Measurements from ENCODE around the gene UQCC3.
"Not testable (repeated sequence)": the region's sequence is repeated elsewhere in the genome, so short reads cannot be mapped to it uniquely, and the experiment has no call there.

UQCC3 gene, protein sequence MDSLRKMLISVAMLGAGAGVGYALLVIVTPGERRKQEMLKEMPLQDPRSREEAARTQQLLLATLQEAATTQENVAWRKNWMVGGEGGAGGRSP

DNA sequence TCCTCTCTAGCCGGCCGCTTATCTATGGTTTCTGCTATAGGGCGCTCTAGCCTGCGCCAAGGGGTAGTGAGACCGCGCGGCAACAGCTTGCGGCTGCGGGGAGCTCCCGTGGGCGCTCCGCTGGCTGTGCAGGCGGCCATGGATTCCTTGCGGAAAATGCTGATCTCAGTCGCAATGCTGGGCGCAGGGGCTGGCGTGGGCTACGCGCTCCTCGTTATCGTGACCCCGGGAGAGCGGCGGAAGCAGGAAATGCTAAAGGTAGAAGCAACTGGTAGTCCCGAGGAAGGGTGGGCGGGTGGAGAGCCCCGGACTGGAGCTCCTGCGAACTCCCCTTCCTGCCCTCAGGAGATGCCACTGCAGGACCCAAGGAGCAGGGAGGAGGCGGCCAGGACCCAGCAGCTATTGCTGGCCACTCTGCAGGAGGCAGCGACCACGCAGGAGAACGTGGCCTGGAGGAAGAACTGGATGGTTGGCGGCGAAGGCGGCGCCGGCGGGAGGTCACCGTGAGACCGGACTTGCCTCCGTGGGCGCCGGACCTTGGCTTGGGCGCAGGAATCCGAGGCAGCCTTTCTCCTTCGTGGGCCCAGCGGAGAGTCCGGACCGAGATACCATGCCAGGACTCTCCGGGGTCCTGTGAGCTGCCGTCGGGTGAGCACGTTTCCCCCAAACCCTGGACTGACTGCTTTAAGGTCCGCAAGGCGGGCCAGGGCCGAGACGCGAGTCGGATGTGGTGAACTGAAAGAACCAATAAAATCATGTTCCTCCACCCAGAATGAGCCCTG lies at the start of gene UQCC3, which contains the start of gene LBHD1:
TSS of gene UQCC3 (plus strand) at position 66 of the 782 bp plus-strand sequence. CDS start at position 139, 73 bp downstream.
TSS of gene LBHD1 (minus strand) at position 660 of the 782 bp plus-strand sequence. CDS start 2,236 bp downstream, outside the sequence.
- DNase-seq (ENCODE audit: low read depth, low spot score): peak; percentile 53

DNA sequence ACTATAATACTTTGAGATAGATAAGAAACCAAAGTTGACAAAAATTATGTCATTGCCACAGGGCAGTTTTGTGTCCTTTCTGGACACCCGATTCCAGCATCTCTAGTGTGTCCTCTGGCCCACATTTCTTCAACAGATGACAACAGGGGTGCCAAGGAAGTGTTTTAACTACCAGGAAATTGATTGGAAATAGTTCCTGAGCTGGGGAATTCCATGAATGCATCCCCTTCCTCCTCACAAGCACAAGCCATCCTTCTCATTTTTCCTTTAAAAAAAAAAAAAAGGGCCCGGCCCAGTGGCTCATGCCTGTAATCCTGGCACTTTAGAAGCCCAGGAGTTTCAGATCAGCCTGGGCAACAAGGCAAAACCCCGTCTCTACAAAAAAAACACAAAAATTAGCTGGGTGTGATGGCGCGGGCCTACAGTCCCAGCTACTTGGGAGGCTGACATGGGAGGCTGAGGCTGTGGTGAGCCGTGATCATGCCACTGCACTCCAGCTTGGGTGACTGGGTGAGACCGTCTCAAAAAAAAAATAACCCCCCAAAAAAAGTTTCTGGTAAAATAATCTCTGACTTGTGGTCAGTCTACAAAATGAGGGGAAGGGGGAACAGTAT lies 48.9 kb upstream of the UQCC3 start:
- no peak for DNase-seq (ENCODE audit: low read depth, low spot score)

DNA sequence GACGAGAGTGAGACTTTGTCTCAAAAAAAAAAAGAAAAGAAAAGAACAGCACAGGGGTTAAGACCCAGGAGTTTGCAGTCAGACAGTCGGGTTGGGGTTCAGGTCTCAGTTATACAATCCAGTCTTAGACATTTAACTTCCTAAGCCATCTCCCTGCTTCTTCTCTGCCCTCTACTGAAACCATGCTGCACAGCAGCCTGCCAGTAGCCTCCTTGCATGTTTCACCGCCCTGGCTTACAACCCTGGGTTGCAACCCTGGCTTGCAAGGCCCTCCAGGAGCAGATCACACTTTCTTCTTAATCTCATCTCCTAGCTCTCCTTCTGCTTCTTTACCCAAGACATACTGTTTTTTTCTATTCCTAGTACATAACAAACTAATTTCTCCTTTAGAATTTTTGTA lies 43.8 kb upstream of the UQCC3 start:
- no peak for DNase-seq (ENCODE audit: low read depth, low spot score)

DNA sequence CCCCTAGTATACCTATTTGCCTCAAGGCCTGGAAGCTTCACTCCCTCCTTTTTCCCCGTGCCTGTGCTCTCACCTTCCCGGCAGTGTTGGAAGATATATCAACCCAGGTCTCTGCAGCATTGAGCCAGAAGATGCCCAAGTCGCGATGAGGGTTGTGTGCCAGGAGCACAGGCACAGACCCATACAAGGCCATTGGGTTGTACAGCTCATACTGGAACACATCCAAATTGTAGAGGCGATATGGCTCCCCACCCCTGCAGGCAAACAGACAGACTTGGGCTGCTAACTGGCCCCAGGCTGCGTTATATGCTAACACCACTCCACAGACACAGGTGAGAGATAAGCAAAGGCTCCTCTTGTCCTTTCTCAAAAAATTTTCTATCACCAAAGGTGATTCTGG lies 39.0 kb upstream of the UQCC3 start:
- no peak for DNase-seq (ENCODE audit: low read depth, low spot score)

DNA sequence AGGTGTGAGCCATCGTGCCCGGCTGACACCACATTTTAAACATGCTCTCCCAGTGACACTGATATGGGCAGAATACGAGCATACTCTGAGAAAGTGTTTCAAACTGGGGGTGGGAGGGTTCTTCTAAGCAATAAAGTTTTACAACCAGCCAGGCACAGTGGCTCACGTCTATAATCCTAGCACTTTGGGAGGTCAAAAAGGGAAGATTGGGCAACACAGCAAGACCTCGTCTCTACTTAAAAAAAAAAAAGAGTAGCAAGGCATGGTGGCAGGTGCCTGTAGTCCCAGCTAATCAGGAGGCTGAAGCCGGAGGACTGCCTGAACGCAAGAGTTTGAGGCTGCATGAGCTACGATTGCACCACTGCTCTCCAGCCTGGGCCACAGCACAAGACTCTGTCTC lies 27.3 kb upstream of the UQCC3 start:
- DNase-seq (ENCODE audit: low read depth, low spot score): no peak

DNA sequence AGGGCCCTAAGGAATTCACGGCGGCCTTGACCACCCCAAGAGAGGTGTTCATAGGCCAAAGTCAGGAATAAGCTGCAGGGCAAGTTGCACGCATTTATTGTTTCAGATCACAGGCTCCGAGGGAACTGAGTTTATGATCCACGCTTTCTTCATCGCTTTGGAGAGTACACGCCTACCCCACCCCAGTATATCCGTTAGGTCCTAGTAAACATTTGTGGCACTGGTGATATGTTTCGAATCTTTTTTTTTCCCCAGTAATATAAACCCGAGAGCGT lies 25.9 kb upstream of the UQCC3 start:
- no peak for DNase-seq (ENCODE audit: low read depth, low spot score)

DNA sequence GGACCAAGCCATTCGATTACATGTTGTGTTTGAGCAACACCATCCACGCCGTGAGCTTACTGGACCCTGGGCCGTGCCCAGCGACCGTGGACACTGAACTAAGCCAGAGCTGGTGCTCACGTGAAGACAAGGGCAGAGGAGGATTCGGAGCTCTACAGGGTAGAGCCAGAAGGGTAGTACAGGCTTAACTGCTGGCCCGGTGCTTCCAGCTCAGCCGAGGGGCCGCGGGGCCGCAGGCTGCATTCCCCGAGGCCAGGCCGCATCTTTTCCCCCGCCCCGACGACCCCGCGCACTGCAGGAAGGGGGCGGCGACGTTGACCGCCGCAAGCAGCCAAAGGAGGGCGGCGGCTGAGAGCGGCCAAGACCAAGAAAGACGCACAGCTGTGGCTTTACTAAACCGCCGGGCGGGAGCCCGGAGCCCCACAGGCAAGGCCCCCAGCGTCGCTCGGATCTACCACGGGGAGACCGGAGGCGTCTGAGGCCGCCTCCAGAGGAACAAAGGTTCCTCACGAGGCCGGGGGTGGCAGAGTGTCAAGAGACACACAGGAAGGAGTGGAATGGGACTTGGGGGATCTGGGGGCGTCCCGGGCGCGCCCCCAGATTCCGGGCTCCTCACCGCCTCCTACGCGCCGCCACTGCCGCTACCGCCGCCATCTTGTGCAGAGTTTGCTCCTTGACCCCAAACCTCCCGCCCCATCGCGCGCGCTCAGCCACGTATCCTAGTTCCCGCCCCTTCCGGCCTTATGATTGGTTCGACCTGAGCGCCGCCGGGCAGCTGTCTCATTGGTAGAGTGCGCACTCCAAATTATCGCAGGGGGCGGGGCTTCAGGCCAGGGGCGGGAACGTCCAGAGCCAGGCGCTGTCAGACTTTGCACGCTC lies 25.3 kb upstream of the UQCC3 start, which contains the start of gene GANAB:
TSS of gene GANAB (minus strand) at position 668 of the 879 bp plus-strand sequence. CDS start at position 654, 14 bp downstream.
- DNase-seq (ENCODE audit: low read depth, low spot score): peak; percentile 92

DNA sequence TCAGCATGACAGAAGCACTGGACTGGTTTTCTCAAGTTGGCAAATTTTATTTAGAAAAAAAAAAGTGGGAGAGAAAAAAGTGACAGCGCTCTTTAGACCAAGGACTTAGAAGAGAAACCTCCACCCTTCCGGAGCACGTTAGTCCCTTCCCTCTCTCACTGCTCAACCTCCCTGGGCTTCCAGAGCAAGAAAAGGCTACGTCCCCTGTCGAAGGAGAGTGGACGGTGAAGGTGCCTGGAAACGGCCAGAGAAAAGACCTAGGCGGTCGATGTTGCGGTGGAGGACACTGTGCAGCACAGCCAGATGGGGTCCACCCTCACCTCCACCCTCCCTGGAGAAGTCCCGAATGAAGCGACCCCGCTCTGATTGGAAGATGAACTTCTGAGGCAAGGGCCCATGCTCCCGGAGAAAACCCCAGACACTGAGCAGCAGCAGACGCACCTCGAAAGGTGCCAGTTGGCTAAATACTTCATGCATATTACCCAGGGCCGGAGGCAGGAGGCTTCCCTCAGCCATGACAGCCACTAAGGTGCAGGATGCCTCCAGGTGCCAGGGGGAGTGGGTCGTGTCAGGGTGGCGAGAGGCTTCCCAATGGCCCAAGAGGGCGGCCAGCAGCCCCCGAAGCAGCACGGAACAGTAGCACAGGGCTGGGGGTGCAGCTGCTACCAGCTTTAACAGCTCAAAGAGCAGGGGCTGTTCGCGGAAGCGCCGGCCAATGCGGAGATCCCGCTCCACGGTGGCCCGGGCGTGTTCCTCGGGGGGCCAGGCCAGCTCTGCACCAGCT lies 24.5 kb upstream of the UQCC3 start:
- DNase-seq (ENCODE audit: low read depth, low spot score): no peak

DNA sequence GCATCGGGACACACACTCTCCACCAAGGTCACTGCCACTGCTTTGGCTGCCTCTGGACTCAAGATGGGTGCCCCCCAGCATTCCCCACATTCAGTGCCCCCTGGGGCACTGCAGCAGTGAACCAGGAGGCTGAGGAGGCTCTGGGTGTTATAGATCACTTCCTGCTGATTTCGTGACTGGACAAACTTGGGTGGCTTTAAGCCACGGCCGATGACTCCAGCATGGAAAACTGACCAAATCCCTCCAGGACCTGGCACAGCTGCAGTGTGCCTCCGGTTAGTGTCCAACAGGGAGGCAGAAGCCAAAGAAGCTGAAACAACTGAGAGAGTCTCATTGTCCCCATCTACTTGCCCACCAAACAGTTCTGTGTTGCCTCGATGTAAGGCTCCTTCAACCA lies 23.9 kb upstream of the UQCC3 start:
- no peak for DNase-seq (ENCODE audit: low read depth, low spot score)

DNA sequence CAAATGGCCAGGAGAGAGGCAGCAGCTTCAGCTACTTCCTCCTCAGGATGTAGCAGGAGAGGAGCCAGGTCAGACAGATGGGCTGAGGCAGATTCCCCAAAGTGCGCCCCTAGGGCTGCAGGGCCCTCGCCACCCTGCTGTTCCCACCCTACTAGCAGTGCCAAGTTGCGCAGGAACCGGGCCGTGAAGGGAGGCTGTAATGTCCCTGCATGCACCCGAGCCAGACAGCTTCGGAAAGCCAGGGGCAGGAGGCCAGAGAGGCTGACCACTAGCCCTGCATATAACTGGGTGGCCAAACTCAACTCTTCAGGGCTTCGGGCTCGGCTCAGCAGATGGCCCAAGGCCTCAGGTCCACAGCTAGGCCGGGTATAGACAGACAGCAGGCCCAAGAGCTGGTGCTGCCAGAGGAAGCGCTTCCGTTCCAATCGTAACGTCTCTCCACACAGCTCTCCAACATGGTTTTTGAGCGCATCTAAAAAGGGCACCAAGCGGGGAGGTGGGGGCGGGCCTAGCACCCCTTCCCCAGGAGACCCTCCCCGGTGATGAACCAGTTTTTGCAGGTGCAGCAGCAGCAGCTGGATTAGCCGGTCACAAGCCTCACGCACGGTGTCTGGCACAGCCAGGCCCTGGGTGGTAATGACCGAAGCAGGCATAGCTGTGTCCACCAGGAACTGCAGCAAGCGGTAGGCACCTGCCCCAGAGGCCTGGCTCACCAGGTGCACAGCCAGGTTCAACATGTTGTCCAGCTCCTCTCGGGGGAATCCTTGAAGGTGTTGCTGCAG lies 23.1 kb upstream of the UQCC3 start:
- no peak for DNase-seq (ENCODE audit: low read depth, low spot score)

DNA sequence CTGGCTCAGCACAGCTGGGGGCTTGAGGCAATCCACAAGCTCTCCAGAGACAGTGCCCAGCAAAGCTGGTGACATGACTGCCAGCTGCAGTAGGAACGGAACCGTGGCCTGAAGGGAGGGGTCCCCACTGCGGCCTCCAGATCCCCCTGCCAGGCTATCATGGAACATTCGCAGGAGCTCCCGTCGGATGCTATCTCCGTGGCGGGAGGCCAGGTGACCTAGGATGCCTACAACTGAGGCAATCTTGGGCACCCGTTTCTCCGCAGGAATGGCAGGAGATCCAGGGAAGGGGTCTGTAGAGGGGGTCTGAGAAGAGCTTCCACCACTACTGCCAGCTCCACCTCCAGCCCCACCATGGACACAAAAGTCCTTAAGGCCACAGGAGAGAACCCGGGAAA lies 22.5 kb upstream of the UQCC3 start:
- DNase-seq (ENCODE audit: low read depth, low spot score): no peak

DNA sequence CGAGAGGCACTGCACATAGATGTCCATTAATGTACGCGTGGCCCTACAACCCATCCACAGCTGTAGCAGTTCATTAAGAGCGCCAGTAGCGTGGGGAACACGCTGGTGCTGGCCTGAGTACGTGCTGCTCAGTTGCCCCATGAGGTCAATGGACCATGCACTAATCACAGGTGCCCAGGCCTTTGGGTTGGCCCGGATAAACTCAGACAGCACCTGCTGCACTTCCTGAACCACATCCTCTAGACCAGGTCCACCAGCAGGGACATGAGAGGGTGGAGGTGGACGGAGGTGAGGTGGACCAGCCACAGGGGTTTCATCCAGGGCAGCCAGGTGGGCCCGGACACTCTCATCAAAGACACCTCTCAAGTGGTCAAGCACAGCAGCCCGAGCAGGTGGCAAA lies 22.0 kb upstream of the UQCC3 start:
- no peak for DNase-seq (ENCODE audit: low read depth, low spot score)

DNA sequence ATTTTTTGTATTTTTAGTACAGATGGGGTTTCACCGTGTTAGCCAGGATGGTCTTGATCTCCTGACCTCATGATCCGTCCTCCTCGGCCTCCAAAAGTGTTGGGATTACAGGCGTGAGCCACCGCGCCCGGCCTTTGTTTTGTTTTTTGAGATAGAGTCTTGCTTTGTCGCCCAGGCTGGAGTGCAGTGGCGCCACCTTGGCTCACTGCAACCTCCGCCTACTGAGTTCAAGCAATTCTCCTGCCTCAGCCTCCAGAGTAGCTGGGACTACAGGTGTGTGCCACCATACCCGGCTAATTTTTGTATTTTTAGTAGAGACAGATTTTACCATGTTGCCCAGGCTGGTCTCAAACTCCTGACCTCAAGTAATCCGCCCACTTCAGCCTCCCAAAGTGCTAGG lies 21.2 kb upstream of the UQCC3 start:
- DNase-seq (ENCODE audit: low read depth, low spot score): not testable (repeated sequence)

DNA sequence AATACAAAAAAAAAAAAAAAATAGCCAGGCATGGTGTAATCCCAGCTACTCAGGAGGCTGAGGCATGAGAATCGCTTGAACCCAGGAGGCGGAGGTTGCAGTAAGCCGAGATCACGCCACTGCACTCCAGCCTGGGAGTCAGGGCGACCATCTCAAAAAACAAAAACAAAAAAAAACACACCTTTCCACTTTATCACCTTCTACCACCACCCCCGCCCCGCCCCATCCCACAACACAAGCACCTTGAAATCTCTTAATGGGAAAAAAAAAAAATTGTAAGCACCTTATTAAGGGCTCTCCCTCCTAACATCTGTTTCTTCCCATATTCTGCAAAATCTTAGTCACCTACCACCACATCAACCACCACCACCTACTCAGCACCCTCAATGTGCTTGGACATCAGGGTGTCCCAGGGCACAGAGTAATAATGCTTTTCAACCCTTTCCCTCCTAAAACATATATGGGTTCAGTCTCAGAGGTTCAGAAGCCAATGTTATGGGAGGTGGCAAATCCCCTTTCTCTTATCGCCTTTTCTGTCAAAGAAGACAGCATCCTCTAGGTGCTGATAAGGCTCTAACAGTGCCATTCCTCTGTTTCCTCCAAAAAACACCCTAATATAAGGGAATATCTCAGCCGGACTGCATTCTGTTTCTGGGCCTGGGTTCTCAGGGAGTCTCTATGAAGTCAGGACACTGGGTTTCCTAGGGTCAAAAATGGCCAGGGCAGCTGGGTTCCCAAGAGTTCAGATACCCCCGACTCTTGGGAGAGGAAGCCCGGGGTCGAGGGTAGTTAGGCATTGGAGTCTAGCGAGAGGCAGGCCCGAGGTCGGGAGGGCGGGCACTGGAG lies 19.1 kb upstream of the UQCC3 start:
- no peak for DNase-seq (ENCODE audit: low read depth, low spot score)

DNA sequence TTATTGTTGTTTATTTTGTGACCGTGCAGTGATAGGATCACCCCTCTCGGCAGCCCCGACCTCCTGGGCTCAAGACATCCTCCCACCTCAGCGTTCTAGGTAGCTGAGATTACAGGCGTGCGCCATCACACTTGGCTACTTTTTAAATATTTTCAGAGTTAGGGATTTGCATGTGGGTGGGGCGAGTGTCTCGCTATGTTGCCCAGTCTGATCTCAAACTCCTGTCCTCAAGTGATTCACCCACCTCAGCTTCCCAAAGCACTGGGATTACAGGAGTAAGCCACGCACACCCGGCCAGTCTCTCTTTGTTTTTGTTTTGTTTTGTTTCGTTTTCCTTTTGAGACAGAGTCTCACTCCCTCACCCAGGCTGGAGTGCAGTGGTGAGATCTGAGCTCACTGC lies 17.2 kb upstream of the UQCC3 start:
- no peak for DNase-seq (ENCODE audit: low read depth, low spot score)

DNA sequence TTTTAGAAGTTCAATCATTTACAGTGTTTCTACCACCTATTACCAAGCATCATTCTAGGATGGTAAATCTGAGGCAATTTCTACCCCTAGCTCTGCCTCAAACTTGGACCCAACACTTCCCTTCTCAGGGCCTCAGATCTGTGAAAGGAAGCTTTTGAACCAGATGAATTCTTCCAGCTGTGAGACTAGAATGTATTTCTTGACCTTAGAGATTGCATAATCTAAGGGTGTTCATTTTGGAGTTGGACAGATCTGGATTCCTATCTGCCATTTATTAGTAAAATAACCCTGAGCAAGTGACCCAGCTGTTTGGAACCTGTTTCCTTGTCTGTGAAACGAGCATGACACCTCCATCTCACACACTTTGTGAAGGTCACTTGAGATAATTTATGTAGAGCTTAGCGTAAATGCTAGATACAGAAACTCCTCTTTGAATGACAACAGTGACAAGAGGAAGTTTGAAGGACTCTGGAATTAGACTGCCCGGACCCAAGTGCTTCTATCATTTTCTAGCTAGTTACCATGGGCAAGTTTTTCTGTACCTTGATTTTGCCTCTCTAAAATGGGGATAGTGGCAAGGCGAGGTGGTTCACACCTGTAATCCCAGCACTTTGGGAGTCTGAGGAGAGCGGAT lies 14.6 kb upstream of the UQCC3 start:
- DNase-seq (ENCODE audit: low read depth, low spot score): no peak

DNA sequence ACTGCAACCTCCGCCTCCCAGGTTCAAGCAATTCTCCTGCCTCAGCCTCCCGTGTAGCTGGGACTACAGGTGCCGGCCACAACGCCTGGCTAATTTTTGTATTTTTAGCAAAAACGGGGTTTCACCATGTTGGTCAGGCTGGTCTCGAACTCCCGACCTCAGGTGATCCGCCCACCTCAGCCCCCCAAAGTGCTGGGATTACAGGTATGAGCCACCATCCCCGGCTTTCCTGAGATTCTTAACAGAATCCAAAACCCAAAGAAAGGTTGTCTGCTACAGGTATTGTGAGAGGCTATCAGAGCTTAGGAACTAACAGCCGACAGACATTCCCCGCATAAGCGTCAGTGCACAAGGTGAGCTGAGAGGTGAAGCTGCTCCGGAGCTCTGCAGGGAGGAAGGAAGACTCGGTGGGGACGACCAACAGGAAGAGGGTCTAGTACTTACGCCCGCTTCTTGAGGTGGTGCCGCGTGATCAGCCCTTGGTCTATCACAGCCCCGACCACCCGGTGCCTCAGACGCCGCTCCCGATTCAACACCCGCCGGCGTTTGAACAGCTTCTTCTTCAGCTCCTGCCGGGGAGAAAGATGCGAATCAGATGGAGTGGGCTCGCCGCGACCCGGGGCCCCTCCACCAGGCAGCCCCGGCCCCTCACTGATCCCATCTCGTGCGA lies 6.9 kb upstream of the UQCC3 start:
- no peak for DNase-seq (ENCODE audit: low read depth, low spot score)

DNA sequence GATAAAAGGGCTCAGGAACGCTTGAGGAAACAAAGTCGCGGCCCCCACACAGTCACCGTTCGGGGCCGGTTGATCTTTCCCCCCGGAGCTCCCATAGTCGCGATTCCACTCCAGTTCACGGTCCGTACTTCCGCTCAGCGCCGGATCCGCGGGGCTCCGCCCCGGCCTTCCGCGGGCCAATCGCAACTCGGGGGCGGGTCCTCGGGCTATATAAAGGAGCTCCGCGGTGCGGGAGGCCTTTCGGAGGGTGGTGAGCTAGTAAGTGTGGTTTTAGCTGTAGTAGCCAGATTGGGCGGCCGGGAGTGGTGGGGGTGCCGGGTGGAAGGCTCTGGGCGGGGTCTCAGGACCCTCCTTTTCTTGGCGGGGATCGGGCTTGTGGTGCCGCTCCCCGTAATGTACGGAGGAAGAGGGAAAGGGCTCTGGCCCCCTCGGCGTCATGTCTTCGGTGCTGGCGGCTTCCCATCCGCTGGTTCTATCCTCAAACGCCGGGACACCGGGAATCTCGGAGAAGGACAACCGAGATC lies 6.3 kb upstream of the UQCC3 start, which contains the start of the genes C11orf98 and CSKMT:
TSS of gene C11orf98 (minus strand) at position 136 of the 524 bp plus-strand sequence. CDS start at position 95, 41 bp downstream.
TSS of gene CSKMT (plus strand) at position 238 of the 524 bp plus-strand sequence. CDS start 568 bp downstream, outside the sequence.
- DNase-seq (ENCODE audit: low read depth, low spot score): peak; percentile 75

All from brain pericyte (primary cell).